Stimulated activated CD8-positive, alpha-beta memory T cell treated with anti-CD3 and anti-CD28 coated beads, Interleukin-2, amount 100 ng/mL, for 1 hour (primary cell): ENCODE results near the gene FAM50B.

Experiments
- DNase-seq, 2 donors: peaks; one replicate each; pipeline ENCODE4 v3.0.0-alpha.2; 2020; ENCODE audit warnings: low read depth in 2 of 2

Gene FAM50B

GRCh38 chr6:3848925-3849605 is at the start of gene FAM50B:
FAM50B (plus strand) TSS chr6:3849373; CDS start chr6:3849812, 439 bp downstream.
- DNase-seq: peak; percentile 78 to 83

- no peak for DNase-seq
Measured at GRCh38 chr6:3799719-3800118, 49.5 kb upstream of the FAM50B start.

GRCh38 chr6:3800850-3801591 is 48.2 kb upstream of the FAM50B start:
- no peak for DNase-seq

GRCh38 chr6:3801960-3802359 is 47.2 kb upstream of the FAM50B start:
- no peak for DNase-seq

GRCh38 chr6:3803627-3804468 is 45.3 kb upstream of the FAM50B start:
- DNase-seq: no peak

GRCh38 chr6:3804964-3805363 is 44.2 kb upstream of the FAM50B start:
- no peak for DNase-seq

- DNase-seq: no peak
Measured at GRCh38 chr6:3805448-3806123, 43.6 kb upstream of the FAM50B start.

GRCh38 chr6:3806169-3806922 is 42.8 kb upstream of the FAM50B start:
- no peak for DNase-seq

- DNase-seq: no peak
Measured at GRCh38 chr6:3808199-3808598, 41.0 kb upstream of the FAM50B start.

- DNase-seq: no peak
Measured at GRCh38 chr6:3808759-3809514, 40.2 kb upstream of the FAM50B start.

GRCh38 chr6:3809515-3809891 is 39.7 kb upstream of the FAM50B start:
- DNase-seq: no peak

- no peak for DNase-seq
Measured at GRCh38 chr6:3809982-3810381, 39.2 kb upstream of the FAM50B start.

GRCh38 chr6:3811191-3811590 is 38.0 kb upstream of the FAM50B start:
- DNase-seq: no peak

- no peak for DNase-seq
Measured at GRCh38 chr6:3812596-3812995, 36.6 kb upstream of the FAM50B start.

GRCh38 chr6:3813150-3813780 is 35.9 kb upstream of the FAM50B start:
- DNase-seq: no peak

GRCh38 chr6:3813918-3814317 is 35.3 kb upstream of the FAM50B start:
- no peak for DNase-seq

GRCh38 chr6:3814539-3814938 is 34.6 kb upstream of the FAM50B start:
- no peak for DNase-seq

GRCh38 chr6:3816251-3816650 is 32.9 kb upstream of the FAM50B start:
- no peak for DNase-seq

GRCh38 chr6:3819161-3820110 is 29.7 kb upstream of the FAM50B start:
- DNase-seq: no peak
